Heart right ventricle (tissue), 16 donors: ENCODE data around the gene SMG6. TPM values are rescaled to one million over a fixed set of nuclear protein-coding genes. Genes with fewer than 3 reads are reported as not detected.

Experiments used
- ATAC-seq, 8 donors: fragments of 200-7000 bp; cut with Tn5 transposase; one replicate each; pipeline ENCODE4 v1.9.1; 2020; ENCODE audit warnings: mild to moderate bottlenecking in 8 of 8, moderate library complexity in 8 of 8, moderate number of reproducible peaks in 1 of 8
- DNase-seq, 2 donors: peaks; one replicate each; pipeline ENCODE4 v3.0.0-alpha.2; 2020
- H3K27ac ChIP-seq, 10 donors: fragments of 200-600 bp; sonication (generic) in 2 of 10; one replicate each; pipeline versions ENCODE4 v1.5.0 to v1.8.0; 2020 to 2022; ENCODE audit warnings: mild to moderate bottlenecking in 3 of 10
- H3K27me3 ChIP-seq, 7 donors: fragments of 200-600 bp; one replicate each; pipeline ENCODE4 v1.8.0; 2021 to 2022; ENCODE audit warnings: mild to moderate bottlenecking in 2 of 7
- H3K36me3 ChIP-seq, 9 donors: fragments of 200-600 bp; sonication (generic) in 1 of 9; one replicate each; pipeline versions ENCODE4 v1.5.0 to v1.8.0; 2020 to 2022; ENCODE audit warnings: mild to moderate bottlenecking in 2 of 9
- H3K4me1 ChIP-seq, 9 donors: fragments of 200-600 bp; sonication (generic) in 1 of 9; one replicate each; pipeline versions ENCODE4 v1.5.0 to v1.8.0; 2020 to 2022; ENCODE audit warnings: mild to moderate bottlenecking in 4 of 9
- H3K4me3 ChIP-seq, 10 donors: fragments of 200-600 bp; sonication (generic) in 2 of 10; one replicate each; pipeline versions ENCODE4 v1.5.0 to v1.8.0; 2020 to 2022; ENCODE audit warnings: mild to moderate bottlenecking in 7 of 10, moderate library complexity in 2 of 10
- H3K9me3 ChIP-seq, 11 donors: fragments of 200-600 bp in 10 of 11; sonication (generic) in 2 of 11; one replicate each; pipeline versions ENCODE4 v1.5.0 to v1.8.0; 2013 to 2022; ENCODE audit warnings: mild to moderate bottlenecking in 2 of 11, control low read depth in 1 of 11, moderate library complexity in 1 of 11
- CTCF ChIP-seq, 9 donors: fragments of 200-600 bp; sonication (generic) in 2 of 9; IDR thresholded peaks; one replicate each; pipeline versions ENCODE4 v1.5.0 to v1.8.0; 2021 to 2022; ENCODE audit warnings: antibody characterized with exemption in 9 of 9, mild to moderate bottlenecking in 5 of 9, moderate library complexity in 1 of 9
- WGBS, 2 donors: extraction: QIAGEN DNeasy Blood & Tissue Kit; methylation state at CpG; one replicate each; pipeline ENCODE4 v1.1.7; 2013; ENCODE audit warnings: inconsistent platforms in 1 of 2; 5-methylcytosine and 5-hydroxymethylcytosine counted together
- intact Hi-C, 10 donors: fragments of 100-400 bp; cut with DNase I; formaldehyde crosslinking; loops; one replicate each; pipeline versions ENCODE4 v1.11.1 to v1.14.2; 2022
- polyA plus RNA-seq, 2 donors: library from polyadenylated mRNA; stranded (reverse); fragments of 200-250 nt; gene quantifications; one replicate each; pipeline ENCODE4 v1.2.3, GENCODE V29; 2013
- total RNA-seq, 10 donors: library from RNA; stranded (reverse); fragmentation: NEBNext Ultra II Directional in 3 of 10; extraction: Animal tissue kit (Norgen Biotek cat#: 25700) in 3 of 10; gene quantifications; one replicate each; pipeline versions ENCODE4 v1.2.1 to v1.2.4, GENCODE V29; 2021 to 2023
- donor health status: Arrhythmogenic right ventricular cardiomyopathy.
- donor health status: ischemic (EF 13 %, LVEDD 7.1; RV severe dilation, severe dysfunction).
- donor health status: healthy with polysubstance abuse.
- donor health status: DM: no; HTN: yes; CAD: no.
- donor health status: DM: no; HTN: no; CAD: no.
- donor health status: ischemic (EF 25% LVEDD 6.9; RV normal size, moderate dysfunction).
- donor health status: ischemic (EF 25% LVEDD 5.7; RV mildly dilated, moderate dysfunction).
- donor health status: healthy.
- donor health status: DM: yes; HTN: yes; CAD: no.
- donor health status: Ischemic cardiomyopathy.
- donor health status: ischemic (EF 35%, LVEDD 5.7; RV mildly dilated, moderate dysfunction).
- donor health status: nonischemic (EF 11% LVEDD 7.7; RV severe dilation, severe dysfunction).
- donor health status: DM: yes; HTN: yes; CAD: no.
- donor health status: PGD.
- donor health status: ischemic (EF 29% LVEDD 5.4; RV normal size, mild dysfunction).
- donor health status: nonischemic (EF 23%, LVEDD 6.1; RV moderate dilation, normal function).

SMG6 gene
- total and polyA plus RNA-seq, 12 donors: 13.6 to 28.1 (median 19.6) TPM

GRCh38 chr17:2067048-2067561 is 236.5 kb downstream of the SMG6 start:
- 45 to 55% methylated on average over 14 of the region's 14 CpGs for WGBS, 2 donors
- Histone ChIP-seq H3K4me3 (no peak overlapping the region), H3K27ac (peak overlapping the region; percentile 59 to 97 (median 89)), H3K36me3 (peaks cover 0 to 79% (median 9%) of the 10 kb centered on the region in 9 donors), H3K9me3 (no peaks in the 10 kb centered on the region), H3K4me1 (peaks cover 43 to 98% (median 87%) of the 10 kb centered on the region in 9 donors), H3K27me3 (no peaks in the 10 kb centered on the region)
- no peak for DNase-seq
- ATAC-seq: peak in 2 of 8 donors; percentile 4
- intact Hi-C loops: loop anchor here in 2 of 10 donors (5.0 to 10.0 kb wide), 3 partner anchors 108 to 338 kb away; partner anchors contain the start of gene MNT (in 1 of the 2)
- TF ChIP-seq CTCF (IDR thresholded peaks at IDR 0.05): no peak

GRCh38 chr17:2065949-2066400 is 237.6 kb downstream of the SMG6 start:
- 74 to 77% methylated on average over 10 of the region's 10 CpGs for WGBS, 2 donors

GRCh38 chr17:2064980-2065785 is 238.4 kb downstream of the SMG6 start:
- intact Hi-C loops: loop anchor here in 5 of 10 donors (1.0 to 10.0 kb wide), 6 partner anchors 41 to 340 kb away; partner anchors contain the start of gene MNT (in 1 of the 5)
- Histone ChIP-seq H3K9me3 (no peaks in the 10 kb centered on the region), H3K27ac (peak overlapping the region; percentile 54 to 97 (median 93)), H3K4me3 (no peak overlapping the region), H3K36me3 (peaks cover 0 to 85% (median 9%) of the 10 kb centered on the region in 9 donors), H3K27me3 (no peaks in the 10 kb centered on the region), H3K4me1 (peaks cover 35 to 98% (median 87%) of the 10 kb centered on the region in 9 donors)
- DNase-seq: peak in 1 of 2 donors; percentile 71
- peak in 6 of 9 donors; percentile 33 to 59 (median 48) for TF ChIP-seq CTCF (IDR thresholded peaks at IDR 0.05)
- peak in 6 of 8 donors; percentile 6 to 14 (median 8) for ATAC-seq
- WGBS, 2 donors: 78 to 80% methylated on average over 23 to 24 of the region's 24 CpGs

More at GRCh38 chr17:2065949-2066400, 237.6 kb downstream of the SMG6 start:
- peaks cover 35 to 98% (median 87%) of the 10 kb centered on the region in 9 donors for H3K4me1 ChIP-seq
- no peak for DNase-seq
- H3K27ac ChIP-seq: peak overlapping the region in 9 of 10 donors; percentile 85 to 97 (median 93)
- H3K4me3 ChIP-seq: no peak overlapping the region
- no peak for ATAC-seq
- peaks cover 0 to 83% (median 9%) of the 10 kb centered on the region in 9 donors for H3K36me3 ChIP-seq
- intact Hi-C loops: loop anchor here in 4 of 10 donors (1.0 to 10.0 kb wide), 5 partner anchors 40 to 339 kb away; partner anchors contain the start of gene MNT (in 1 of the 4)
- no peak for TF ChIP-seq CTCF (IDR thresholded peaks at IDR 0.05)
- H3K27me3 ChIP-seq: no peaks in the 10 kb centered on the region
- no peaks in the 10 kb centered on the region for H3K9me3 ChIP-seq

- Histone ChIP-seq H3K9me3 (no peaks in the 10 kb centered on the region), H3K36me3 (peaks cover 0 to 91% (median 9%) of the 10 kb centered on the region in 9 donors), H3K4me1 (peaks cover 42 to 99% (median 90%) of the 10 kb centered on the region in 9 donors), H3K27ac (peak overlapping the region; percentile 37 to 97 (median 93)), H3K4me3 (no peak overlapping the region), H3K27me3 (peaks cover 0 to under 1% (median 0%) of the 10 kb centered on the region in 7 donors)
- peak in 3 of 8 donors; percentile 1 to 5 (median 4) for ATAC-seq
- TF ChIP-seq CTCF (IDR thresholded peaks at IDR 0.05): no peak
- intact Hi-C loops: loop anchor here in 5 of 10 donors (2.0 to 10.0 kb wide), 5 partner anchors 108 to 340 kb away; partner anchors contain the start of gene MNT (in 1 of the 5)
- WGBS, 2 donors: 42 to 53% methylated on average over 6 of the region's 6 CpGs
- DNase-seq: peak in 1 of 2 donors; percentile 17
Measured at GRCh38 chr17:2064520-2064971, 239.0 kb downstream of the SMG6 start.
